GM10248 (cell line): ENCODE data around the gene TM9SF4.

Experiments used
- CTCF ChIA-PET: fragments of 300-600 bp; sonication (Branson Sonifier 250); formaldehyde crosslinking; extraction: SDS; loops from one replicate; lab custom pipeline; 2021; ENCODE audit warnings: antibody characterized with exemption; lab: Yijun Ruan, JAX
- POLR2A ChIA-PET: fragments of 350-650 bp; sonication (Branson Sonifier 250); formaldehyde crosslinking; extraction: SDS; loops from one replicate; lab custom pipeline; 2020; ENCODE audit warnings: antibody characterized with exemption; lab: Yijun Ruan, JAX
- DNase-seq: peaks from one replicate; pipeline ENCODE4 v3.0.0; 2012; ENCODE audit errors: extremely low spot score
- CTCF ChIP-seq: IDR thresholded peaks from 2 replicates; pipeline ENCODE4 v1.5.1; 2012; ENCODE audit warnings: mild to moderate bottlenecking, low read depth; ENCODE audit errors: extremely low read depth, missing control alignments, control extremely low read depth

TM9SF4 gene

DNA sequence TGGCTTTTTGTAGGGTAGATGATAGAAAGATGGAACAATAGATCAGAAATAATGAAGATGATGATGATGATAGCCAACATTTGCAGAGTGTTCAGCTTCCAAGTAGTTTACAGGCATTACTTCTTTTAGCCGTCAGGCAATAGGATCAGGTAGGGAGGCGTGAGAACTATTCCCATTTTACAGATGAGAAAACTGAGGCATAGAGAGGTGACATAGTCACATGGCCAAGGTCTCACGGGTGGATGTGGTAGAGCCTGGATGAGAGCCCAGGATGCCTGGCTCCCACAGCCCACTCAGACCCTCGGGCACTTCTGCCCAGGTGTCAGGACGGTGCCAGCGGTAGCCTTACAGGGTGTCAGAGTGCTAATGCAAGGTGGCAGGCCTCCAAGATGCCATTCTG, 26.0 kb upstream of the TM9SF4 start:
- CTCF ChIA-PET = interaction anchor here (5.7 kb wide), 1 partner anchor 8 kb away, joined by 47 read pairs; no protein-coding TSS in a partner anchor
- DNase-seq = no peak
- no peak for TF ChIP-seq CTCF
- POLR2A ChIA-PET = no interaction called here

DNA sequence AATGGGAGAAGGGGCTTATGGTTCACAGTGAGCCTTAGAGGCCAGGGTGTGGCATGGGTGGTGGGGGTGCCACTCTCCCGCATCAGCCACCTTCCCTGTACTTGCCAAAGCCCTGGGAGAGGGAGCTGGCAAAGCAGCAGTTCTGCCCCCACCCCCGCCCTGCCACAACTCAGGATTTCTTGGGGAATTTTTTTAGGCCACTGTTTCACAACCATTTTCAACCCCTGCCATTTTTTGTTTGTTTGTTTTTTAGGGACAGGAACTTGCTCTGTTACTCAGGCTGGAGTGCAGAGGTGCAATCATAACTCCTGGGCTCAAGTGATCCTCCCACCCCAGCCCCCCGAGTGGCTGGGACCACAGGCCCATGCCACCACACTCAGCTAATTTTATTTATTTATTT, 22.4 kb upstream of the TM9SF4 start:
- no peak for TF ChIP-seq CTCF
- no peak for DNase-seq
- ChIA-PET POLR2A (no interaction called here), CTCF (interaction anchor here (1.4 to 2.4 kb wide), 4 partner anchors 8 to 56 kb away, joined by 4 to 12 read pairs (median 6); no protein-coding TSS in a partner anchor)

GRCh38 chr20:32088759-32089158, 20.8 kb upstream of the TM9SF4 start:
- DNase-seq = no peak
- ChIA-PET CTCF (interaction anchor here (0.7 to 5.2 kb wide), 9 partner anchors 13 to 265 kb away, joined by 3 to 61 read pairs (median 4); no protein-coding TSS in a partner anchor), POLR2A (interaction anchor here (0.6 kb wide), 1 partner anchor 132 kb away, joined by 3 read pairs; no protein-coding TSS in a partner anchor)
- TF ChIP-seq CTCF = no peak

GRCh38 chr20:32089637-32090362, 19.7 kb upstream of the TM9SF4 start:
- no peak for DNase-seq
- CTCF ChIA-PET = interaction anchor here (1.0 to 5.2 kb wide), 15 partner anchors 9 to 266 kb away, joined by 3 to 61 read pairs (median 4); partner anchors contain the start of gene PDRG1
- POLR2A ChIA-PET = interaction anchor here (1.1 to 2.1 kb wide), 2 partner anchors 8 to 20 kb away, joined by 3 to 8 read pairs; partner anchors contain the start of gene TM9SF4
- TF ChIP-seq CTCF = no peak

GRCh38 chr20:32091888-32092346, 17.6 kb upstream of the TM9SF4 start:
- peak; percentile 79 for DNase-seq
- POLR2A ChIA-PET = interaction anchor here (0.6 to 2.1 kb wide), 2 partner anchors 18 to 127 kb away, joined by 3 to 8 read pairs; partner anchors contain the start of gene TM9SF4
- CTCF ChIA-PET = interaction anchor here (0.9 to 5.2 kb wide), 26 partner anchors 9 to 274 kb away, joined by 3 to 61 read pairs (median 5); partner anchors contain the start of gene TM9SF4
- peak; percentile 89 for TF ChIP-seq CTCF

GRCh38 chr20:32098786-32099185, 10.7 kb upstream of the TM9SF4 start:
- no peak for TF ChIP-seq CTCF
- DNase-seq = no peak
- POLR2A ChIA-PET = interaction anchor here (0.7 kb wide), 1 partner anchor 126 kb away, joined by 4 read pairs; no protein-coding TSS in a partner anchor
- CTCF ChIA-PET = interaction anchor here (1.2 kb wide), 1 partner anchor 18 kb away, joined by 3 read pairs; no protein-coding TSS in a partner anchor
